Keratinocyte (primary cell): Measurements from ENCODE around the gene INPP5E. TPM values are rescaled to one million over a fixed set of nuclear protein-coding genes. Genes with fewer than 3 reads are reported as not detected.
A peak's percentile ranks its signal among the peaks of the same experiment; 100 is the strongest.

Experiments used
- DNase-seq: peaks from one replicate; pipeline ENCODE4 v3.0.0-alpha.2; 2011; ENCODE audit warnings: low read depth, missing footprints, low spot score
- FAIRE-seq: peaks from 2 replicates; lab custom pipeline; 2011; peaks lifted over from hg19 to GRCh38; lab: Jason Lieb, UNC
- H2AFZ ChIP-seq: 2 replicates; pipeline ENCODE4 v1.6.0; 2012; ENCODE audit warnings: low read length, control low read depth, inconsistent platforms; ENCODE audit not compliant: control insufficient read depth
- H3K27ac ChIP-seq: 2 replicates; pipeline ENCODE4 v1.5.1; 2011; ENCODE audit warnings: low read length; ENCODE audit not compliant: control insufficient read depth, insufficient read depth
- H3K27me3 ChIP-seq: 3 replicates; pipeline ENCODE4 v1.6.0; 2011; ENCODE audit warnings: low read length; ENCODE audit not compliant: control insufficient read depth, insufficient read depth; ENCODE audit errors: extremely low read depth
- H3K36me3 ChIP-seq, 2 experiments: 2 replicates in 1 of 2; 3 replicates in 1 of 2; pipeline ENCODE4 v1.5.1; 2011; ENCODE audit warnings: low read length in 2 of 2, mild to moderate bottlenecking in 1 of 2; ENCODE audit not compliant: control insufficient read depth in 2 of 2, insufficient read depth in 2 of 2; ENCODE audit errors: extremely low read depth in 1 of 2
- H3K4me1 ChIP-seq: 3 replicates; pipeline ENCODE4 v1.5.1; 2011; ENCODE audit warnings: low read length; ENCODE audit not compliant: control insufficient read depth, insufficient read depth; ENCODE audit errors: extremely low read depth
- H3K4me2 ChIP-seq: 3 replicates; pipeline ENCODE4 v1.6.0; 2011; ENCODE audit warnings: low read depth, low read length; ENCODE audit not compliant: control insufficient read depth, insufficient read depth; ENCODE audit errors: extremely low read depth
- H3K4me3 ChIP-seq, 3 experiments: fragments of 200-600 bp in 1 of 3; sonication (generic) in 1 of 3; 2 replicates in 2 of 3; 3 replicates in 1 of 3; pipeline ENCODE4 v1.5.1; 2011 to 2016; ENCODE audit warnings: low read length in 3 of 3, mild to moderate bottlenecking in 3 of 3, control low read depth in 2 of 3, inconsistent platforms in 1 of 3, low read depth in 1 of 3, mixed read lengths in 1 of 3, mixed run types in 1 of 3, moderate library complexity in 1 of 3; ENCODE audit not compliant: control insufficient read depth in 2 of 3, insufficient read depth in 2 of 3; ENCODE audit errors: extremely low read depth in 1 of 3
- H3K79me2 ChIP-seq: 2 replicates; pipeline ENCODE4 v1.6.0; 2012; ENCODE audit warnings: low read length; ENCODE audit not compliant: control insufficient read depth, insufficient read depth
- H3K9ac ChIP-seq: 3 replicates; pipeline ENCODE4 v1.6.0; 2011; ENCODE audit warnings: low read length; ENCODE audit not compliant: control insufficient read depth, insufficient read depth; ENCODE audit errors: extremely low read depth
- H3K9me1 ChIP-seq: 3 replicates; pipeline ENCODE4 v1.6.0; 2011; ENCODE audit warnings: low read length; ENCODE audit not compliant: control insufficient read depth, insufficient read depth; ENCODE audit errors: extremely low read depth
- H3K9me3 ChIP-seq: 2 replicates; pipeline ENCODE4 v1.5.1; 2012; ENCODE audit warnings: low read depth, low read length; ENCODE audit not compliant: control insufficient read depth
- H4K20me1 ChIP-seq: 3 replicates; pipeline ENCODE4 v1.6.0; 2011; ENCODE audit warnings: low read length; ENCODE audit not compliant: control insufficient read depth, insufficient read depth; ENCODE audit errors: extremely low read depth
- EZH2 ChIP-seq: IDR thresholded peaks from one replicate; pipeline ENCODE4 v1.6.1; 2012; ENCODE audit warnings: inconsistent platforms, mild to moderate bottlenecking, low read length, moderate library complexity
- dilution Hi-C: fragments of 300-500 bp; cut with MboI; formaldehyde crosslinking; loops from one replicate; pipeline ENCODE4 v1.7.0; 2020; ENCODE audit warnings: low sequenced_read_pairs; ENCODE audit not compliant: extremely low pct_ligation_motif_present
- polyA plus RNA-seq, 5 experiments: library from polyadenylated mRNA; depleted of rRNA in 3 of 5; stranded (reverse) in 3 of 5; stranded (forward) in 1 of 5; unstranded in 1 of 5; fragments of >200 nt; gene quantifications; 1 replicate in 1 of 5; 2 replicates in 3 of 5; 3 replicates in 1 of 5; pipeline versions ENCODE4 v1.2.1 to v1.2.3, GENCODE V29; 2011 to 2012; ENCODE audit warnings: missing spikeins in 2 of 5, low read depth in 1 of 5, low replicate concordance in 1 of 5
- TF ChIP-seq, protein P1 (sequence below), 3 experiments: IDR thresholded peaks in 1 of 3; conservative IDR thresholded peaks in 1 of 3; optimal IDR thresholded peaks in 1 of 3; 2 replicates in 2 of 3; 3 replicates in 1 of 3; pipeline versions ENCODE3 to v1.5.1; 2011; ENCODE audit warnings: low read length in 3 of 3, mild to moderate bottlenecking in 3 of 3, moderate library complexity in 2 of 3, control low read depth in 1 of 3, inconsistent platforms in 1 of 3; ENCODE audit not compliant: insufficient read depth in 2 of 3; ENCODE audit errors: extremely low read depth in 1 of 3

The INPP5E gene
- polyA plus RNA-seq, 1 donor (not counting 4 experiments of a cell fraction or from before 2014, with no cell fraction given): 4.4 TPM

DNA sequence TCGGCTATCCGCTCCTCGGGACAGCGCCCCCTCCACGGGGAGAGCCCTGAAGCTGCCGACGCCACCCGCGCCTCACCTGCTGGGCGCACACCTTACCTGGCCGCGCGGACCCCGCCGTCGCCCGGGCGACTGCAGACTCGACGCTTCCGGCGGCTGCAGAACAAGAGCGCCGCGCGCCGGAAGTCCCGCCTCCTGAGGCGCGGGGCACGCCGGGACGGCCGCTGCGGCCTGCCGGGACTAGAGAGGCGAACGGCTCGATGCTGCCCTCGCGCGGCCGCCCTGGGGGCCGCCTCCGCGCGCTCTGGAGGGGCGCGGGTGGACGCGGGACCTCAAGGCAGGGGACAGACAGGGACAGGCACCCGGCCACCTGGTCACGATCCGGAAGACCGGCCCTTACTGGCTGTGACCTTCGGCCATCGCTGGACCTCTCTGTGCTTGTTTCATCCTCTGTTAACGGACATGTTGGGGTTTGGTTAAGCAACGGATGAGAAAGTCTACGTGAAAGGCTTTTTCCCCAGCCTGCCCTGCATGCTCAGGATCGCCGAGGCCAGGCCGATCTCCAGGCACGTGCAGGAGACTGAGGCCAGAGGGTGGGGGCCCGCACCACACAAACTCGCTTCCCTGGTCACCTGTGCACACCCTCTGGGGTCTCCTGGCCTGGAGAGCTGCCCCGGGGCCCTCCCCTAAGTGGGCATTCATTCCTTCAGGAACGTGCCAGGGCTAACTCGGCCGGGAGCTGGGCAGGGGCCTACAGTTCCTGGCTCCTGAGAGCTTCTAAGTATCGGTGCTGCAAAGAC, 39.4 kb downstream of the INPP5E start, which contains the start of gene SNAPC4:
Gene SNAPC4, minus strand, starts transcription at position 133 of the 797 bp plus-strand sequence. CDS start 1,742 bp downstream, outside the sequence.
- Histone ChIP-seq H3K27ac (peak within 1 kb of the TSS; percentile 60), H3K4me2 (peak within 1 kb of the TSS; percentile 91), H2AFZ (peak within 1 kb of the TSS; percentile 48), H3K9me1 (peaks cover 4% of the 10 kb centered on the region), H3K36me3 (peaks cover 26 to 33% of the 10 kb centered on the region in 2 experiments), H3K27me3 (no peaks in the 10 kb centered on the region), H3K4me1 (peaks cover 12% of the 10 kb centered on the region), H3K79me2 (peaks cover 37% of the 10 kb centered on the region), H3K9me3 (no peaks in the 10 kb centered on the region), H3K9ac (peak within 1 kb of the TSS; percentile 92), H4K20me1 (peaks cover 5% of the 10 kb centered on the region), H3K4me3 (peak within 1 kb of the TSS; percentile 71 to 88 (median 75))
- peak; percentile 48 for DNase-seq
- dilution Hi-C loops: no loop called here
- no peak for TF ChIP-seq EZH2
- TF ChIP-seq, protein P1, sequence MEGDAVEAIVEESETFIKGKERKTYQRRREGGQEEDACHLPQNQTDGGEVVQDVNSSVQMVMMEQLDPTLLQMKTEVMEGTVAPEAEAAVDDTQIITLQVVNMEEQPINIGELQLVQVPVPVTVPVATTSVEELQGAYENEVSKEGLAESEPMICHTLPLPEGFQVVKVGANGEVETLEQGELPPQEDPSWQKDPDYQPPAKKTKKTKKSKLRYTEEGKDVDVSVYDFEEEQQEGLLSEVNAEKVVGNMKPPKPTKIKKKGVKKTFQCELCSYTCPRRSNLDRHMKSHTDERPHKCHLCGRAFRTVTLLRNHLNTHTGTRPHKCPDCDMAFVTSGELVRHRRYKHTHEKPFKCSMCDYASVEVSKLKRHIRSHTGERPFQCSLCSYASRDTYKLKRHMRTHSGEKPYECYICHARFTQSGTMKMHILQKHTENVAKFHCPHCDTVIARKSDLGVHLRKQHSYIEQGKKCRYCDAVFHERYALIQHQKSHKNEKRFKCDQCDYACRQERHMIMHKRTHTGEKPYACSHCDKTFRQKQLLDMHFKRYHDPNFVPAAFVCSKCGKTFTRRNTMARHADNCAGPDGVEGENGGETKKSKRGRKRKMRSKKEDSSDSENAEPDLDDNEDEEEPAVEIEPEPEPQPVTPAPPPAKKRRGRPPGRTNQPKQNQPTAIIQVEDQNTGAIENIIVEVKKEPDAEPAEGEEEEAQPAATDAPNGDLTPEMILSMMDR (optimal IDR thresholded peaks at IDR 0.05 in 1 of 3, IDR thresholded peaks at IDR 0.05 in 1 of 3, conservative IDR thresholded peaks at IDR 0.05 in 1 of 3; ENCODE audit: extremely low read depth in 1 of 3, insufficient read depth in 2 of 3, low read length in 3 of 3): peak in 2 of 3 experiments; percentile 76 to 83
- peak; percentile 59 for FAIRE-seq

DNA sequence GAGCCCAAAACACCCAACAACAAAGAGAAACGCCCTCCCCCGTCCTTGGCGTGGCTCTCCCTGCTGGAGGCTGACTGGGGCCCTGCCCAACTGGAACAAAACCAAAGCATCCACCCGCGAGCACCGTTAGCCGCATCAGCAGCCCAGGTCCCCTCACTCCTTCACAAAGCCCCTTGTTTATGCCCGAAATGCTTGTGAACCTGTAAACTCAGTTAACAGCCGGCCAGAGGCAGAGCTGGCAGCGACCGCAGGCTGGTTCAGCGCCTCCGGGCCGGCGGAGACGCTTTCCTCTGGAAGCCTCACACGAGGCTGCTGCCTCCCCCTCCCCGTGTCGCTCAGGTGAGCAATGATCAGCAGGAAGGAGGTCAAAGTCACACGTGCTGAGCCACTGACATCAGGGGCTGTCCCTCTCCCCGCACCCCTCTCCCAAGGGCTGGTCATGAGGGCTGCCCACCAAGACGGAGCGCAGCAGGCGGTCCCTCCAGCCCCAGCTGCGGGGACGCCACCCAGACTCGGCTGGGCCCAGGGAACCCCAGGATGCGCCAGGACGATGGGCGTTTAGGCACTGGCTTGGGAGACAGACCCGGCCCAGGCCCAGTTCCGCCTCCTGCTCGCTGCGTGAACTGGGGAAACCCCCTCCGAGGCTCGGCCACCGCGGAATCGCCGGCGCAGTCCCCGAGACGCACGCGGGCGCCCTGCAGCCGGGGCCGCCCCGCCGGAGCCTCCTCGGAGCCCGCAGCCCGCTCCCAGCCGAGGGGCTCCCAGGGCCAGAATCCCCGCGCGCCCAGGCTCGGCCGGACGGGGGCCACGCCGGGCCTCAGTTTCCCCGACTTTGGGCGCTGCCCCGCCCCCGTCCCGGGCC, 40.2 kb downstream of the INPP5E start:
- Histone ChIP-seq H3K4me2 (peak overlapping the region; percentile 91), H3K27ac (peak overlapping the region; percentile 60), H3K27me3 (no peaks in the 10 kb centered on the region), H3K4me3 (peak overlapping the region; percentile 71 to 88 (median 75)), H3K9me1 (peaks cover 4% of the 10 kb centered on the region), H3K4me1 (peaks cover 12% of the 10 kb centered on the region), H4K20me1 (peaks cover 5% of the 10 kb centered on the region), H2AFZ (no peak overlapping the region), H3K9me3 (no peaks in the 10 kb centered on the region), H3K36me3 (peaks cover 34 to 41% of the 10 kb centered on the region in 2 experiments), H3K9ac (peak overlapping the region; percentile 92), H3K79me2 (peaks cover 37% of the 10 kb centered on the region)
- FAIRE-seq (no peak), DNase-seq (no peak)
- dilution Hi-C loops: no loop called here
- no peak for TF ChIP-seq EZH2
- TF ChIP-seq, protein P1 (optimal IDR thresholded peaks at IDR 0.05 in 1 of 3, IDR thresholded peaks at IDR 0.05 in 1 of 3, conservative IDR thresholded peaks at IDR 0.05 in 1 of 3; ENCODE audit: extremely low read depth in 1 of 3, insufficient read depth in 2 of 3, low read length in 3 of 3): no peak
